PC-3 (cell line): Measurements from ENCODE around the gene SCD5. TPM values are rescaled to one million over a fixed set of nuclear protein-coding genes. Genes with fewer than 3 reads are reported as not detected.

Source experiments
- ATAC-seq: fragments of 200-7000 bp; cut with Tn5 transposase; 2 replicates; pipeline ENCODE4 v1.9.1; 2020; ENCODE audit warnings: mild to moderate bottlenecking, moderate library complexity
- BruUV-seq: library from RNA; stranded (reverse); fragments of 400-500 nt; replicated peaks from 2 replicates; lab custom pipeline; 2021; lab: Mats Ljungman, UMichigan
- CTCF ChIA-PET: fragments of 300-600 bp; sonication (Branson Sonifier 250); formaldehyde crosslinking; loops from one replicate; lab custom pipeline; 2022; ENCODE audit warnings: antibody characterized with exemption; lab: Charles Lee
- POLR2A ChIA-PET: fragments of 300-600 bp; sonication (Branson Sonifier 250); formaldehyde crosslinking; loops from one replicate; lab custom pipeline; 2022; ENCODE audit warnings: antibody characterized with exemption; ENCODE audit not compliant: unreplicated experiment; lab: Charles Lee
- DNase-seq: peaks from one replicate; pipeline ENCODE4 v3.0.0-alpha.2; 2015
- H2AFZ ChIP-seq: fragments of 300-600 bp; sonication (generic); 2 replicates; pipeline ENCODE4 v1.6.0; 2016; ENCODE audit warnings: antibody characterized with exemption, low read length
- H3F3A ChIP-seq: fragments of 300-600 bp; sonication (generic); one replicate; pipeline ENCODE4 v1.6.0; 2017; ENCODE audit warnings: antibody characterized with exemption, low read length, control low read depth, mild to moderate bottlenecking; ENCODE audit not compliant: unreplicated experiment
- H3K27ac ChIP-seq: fragments of 300-600 bp; sonication (generic); 2 replicates; pipeline ENCODE4 v1.5.1; 2016; ENCODE audit warnings: mild to moderate bottlenecking, low read length
- H3K27me3 ChIP-seq: fragments of 300-600 bp; sonication (generic); 2 replicates; pipeline ENCODE4 v1.6.1; 2016; ENCODE audit warnings: low read length, mixed read lengths
- H3K36me3 ChIP-seq: fragments of 300-600 bp; sonication (generic); 2 replicates; pipeline ENCODE4 v1.6.1; 2016; ENCODE audit warnings: low read depth, mixed run types, low read length, mixed read lengths
- H3K4me1 ChIP-seq: fragments of 300-600 bp; sonication (generic); 2 replicates; pipeline ENCODE4 v1.5.1; 2016; ENCODE audit warnings: low read length; ENCODE audit not compliant: insufficient read depth
- H3K4me2 ChIP-seq: fragments of 300-600 bp; sonication (generic); 2 replicates; pipeline ENCODE4 v1.6.0; 2016; ENCODE audit warnings: low read length
- H3K4me3 ChIP-seq: fragments of 300-600 bp; sonication (generic); 2 replicates; pipeline ENCODE4 v1.5.1; 2016; ENCODE audit warnings: mild to moderate bottlenecking, low read length, mixed read lengths
- H3K79me2 ChIP-seq: fragments of 300-600 bp; sonication (generic); 2 replicates; pipeline ENCODE4 v1.6.1; 2017; ENCODE audit warnings: low read length, mixed read lengths
- H3K9ac ChIP-seq: fragments of 300-600 bp; sonication (generic); 2 replicates; pipeline ENCODE4 v1.6.0; 2016; ENCODE audit warnings: mild to moderate bottlenecking, low read length
- H3K9me2 ChIP-seq: fragments of 300-600 bp; sonication (generic); replicated peaks from 2 replicates; pipeline ENCODE4 v1.6.1; 2016; ENCODE audit warnings: mixed run types, low read length, mixed read lengths
- H3K9me3 ChIP-seq: fragments of 300-600 bp; sonication (generic); 2 replicates; pipeline ENCODE4 v1.6.1; 2016; ENCODE audit warnings: low read length, mixed read lengths
- H4K20me1 ChIP-seq: fragments of 300-600 bp; sonication (generic); 2 replicates; pipeline ENCODE4 v1.6.1; 2016; ENCODE audit warnings: low read length, mixed read lengths
- EZH2 ChIP-seq: fragments of 300-600 bp; sonication (generic); IDR thresholded peaks from one replicate; pipeline ENCODE4 v1.6.1; 2017; ENCODE audit warnings: antibody characterized with exemption, mild to moderate bottlenecking, low read length; ENCODE audit not compliant: unreplicated experiment
- EZH2phosphoT487 ChIP-seq: fragments of 300-600 bp; sonication (generic); IDR thresholded peaks from 2 replicates; pipeline ENCODE4 v1.6.1; 2018; ENCODE audit warnings: mild to moderate bottlenecking, antibody characterized with exemption, low read length, borderline replicate concordance
- intact Hi-C: fragments of 100-400 bp; cut with micrococcal nuclease; formaldehyde crosslinking; loops from 2 replicates; pipeline ENCODE4 v1.9.0; 2023
- total RNA-seq: library from RNA; depleted of rRNA; stranded (reverse); fragments of >200 nt; gene quantifications from 2 replicates; pipeline ENCODE4 v1.2.3, GENCODE V29; 2014
- TF ChIP-seq, protein P1 (sequence below): fragments of 300-600 bp; sonication (generic); conservative IDR thresholded peaks from 2 replicates; pipeline ENCODE4 v1.5.1; 2017; ENCODE audit warnings: antibody characterized with exemption, low read depth, mild to moderate bottlenecking, low read length

Gene SCD5
- total RNA-seq, 1 experiment from 2014 or later, result 3.8 TPM

DNA sequence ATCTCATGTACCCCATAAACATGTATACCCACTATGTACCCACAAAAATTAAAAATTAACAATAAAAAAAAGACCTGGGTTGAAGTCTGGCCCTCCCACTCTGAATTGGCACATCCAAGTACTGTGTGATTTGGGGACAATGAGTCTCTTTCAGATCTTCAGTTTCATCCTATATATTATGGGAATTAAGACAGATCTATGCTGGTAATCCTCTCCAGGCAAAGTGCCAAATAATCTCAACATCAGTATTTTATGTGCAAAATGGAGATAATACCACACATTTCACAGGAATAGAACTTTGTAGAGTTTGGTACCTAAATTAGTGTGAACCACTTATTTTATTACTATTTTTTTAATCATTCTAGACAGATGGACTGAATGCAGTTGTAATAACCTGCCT, 11.0 kb upstream of the SCD5 start:
- no peaks in the 10 kb centered on the region for H3K36me3 ChIP-seq
- no peaks in the 10 kb centered on the region for H3K27me3 ChIP-seq
- H2AFZ ChIP-seq, result no peak overlapping the region
- no peaks in the 10 kb centered on the region for H3K4me1 ChIP-seq
- no peaks in the 10 kb centered on the region for H3K79me2 ChIP-seq
- H4K20me1 ChIP-seq, result no peaks in the 10 kb centered on the region
- H3F3A ChIP-seq, result no peaks in the 10 kb centered on the region
- ATAC-seq (no peak), DNase-seq (no peak)
- no peaks in the 10 kb centered on the region for H3K9me2 ChIP-seq
- no peak overlapping the region for H3K4me2 ChIP-seq
- no peak for TF ChIP-seq EZH2
- TF ChIP-seq EZH2phosphoT487, result no peak
- TF ChIP-seq, protein P1, sequence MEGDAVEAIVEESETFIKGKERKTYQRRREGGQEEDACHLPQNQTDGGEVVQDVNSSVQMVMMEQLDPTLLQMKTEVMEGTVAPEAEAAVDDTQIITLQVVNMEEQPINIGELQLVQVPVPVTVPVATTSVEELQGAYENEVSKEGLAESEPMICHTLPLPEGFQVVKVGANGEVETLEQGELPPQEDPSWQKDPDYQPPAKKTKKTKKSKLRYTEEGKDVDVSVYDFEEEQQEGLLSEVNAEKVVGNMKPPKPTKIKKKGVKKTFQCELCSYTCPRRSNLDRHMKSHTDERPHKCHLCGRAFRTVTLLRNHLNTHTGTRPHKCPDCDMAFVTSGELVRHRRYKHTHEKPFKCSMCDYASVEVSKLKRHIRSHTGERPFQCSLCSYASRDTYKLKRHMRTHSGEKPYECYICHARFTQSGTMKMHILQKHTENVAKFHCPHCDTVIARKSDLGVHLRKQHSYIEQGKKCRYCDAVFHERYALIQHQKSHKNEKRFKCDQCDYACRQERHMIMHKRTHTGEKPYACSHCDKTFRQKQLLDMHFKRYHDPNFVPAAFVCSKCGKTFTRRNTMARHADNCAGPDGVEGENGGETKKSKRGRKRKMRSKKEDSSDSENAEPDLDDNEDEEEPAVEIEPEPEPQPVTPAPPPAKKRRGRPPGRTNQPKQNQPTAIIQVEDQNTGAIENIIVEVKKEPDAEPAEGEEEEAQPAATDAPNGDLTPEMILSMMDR, result no peak
- intact Hi-C loops, result no loop called here
- BruUV-seq, result no TSS peak
- H3K4me3 ChIP-seq, result no peak overlapping the region
- CTCF ChIA-PET, result no interaction called here
- POLR2A ChIA-PET, result no interaction called here
- H3K9me3 ChIP-seq, result no peaks in the 10 kb centered on the region
- no peak overlapping the region for H3K9ac ChIP-seq
- H3K27ac ChIP-seq, result no peak overlapping the region

DNA sequence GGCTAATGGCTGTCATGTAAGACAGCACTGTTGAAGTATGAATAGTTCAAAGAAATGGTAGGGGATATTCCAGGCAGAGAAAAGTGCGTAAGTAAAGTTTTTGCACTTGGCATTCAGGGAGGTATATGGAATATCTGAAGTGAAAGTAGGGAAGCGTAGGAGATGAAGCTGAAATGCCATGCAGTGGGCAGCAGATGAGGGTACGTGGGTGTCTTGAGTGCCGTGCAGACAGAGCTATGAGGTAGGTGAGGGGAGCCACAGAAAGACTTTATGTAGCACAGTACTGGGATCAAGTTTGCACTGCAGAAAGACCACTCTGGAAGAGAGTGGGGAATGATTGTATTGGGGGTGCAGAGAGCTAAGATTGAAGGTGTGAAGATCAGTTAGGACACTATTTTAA, 5.2 kb upstream of the SCD5 start:
- no peak for ATAC-seq
- Histone ChIP-seq H3F3A (no peaks in the 10 kb centered on the region), H3K9ac (no peak overlapping the region), H3K4me3 (no peak overlapping the region), H3K4me1 (0 out of 2 replicates have a peak, but pooled peaks cover 3% of the 10 kb centered on the region), H3K27ac (no peak overlapping the region), H3K4me2 (no peak overlapping the region), H4K20me1 (no peaks in the 10 kb centered on the region), H3K36me3 (no peaks in the 10 kb centered on the region), H3K9me3 (no peaks in the 10 kb centered on the region), H3K79me2 (no peaks in the 10 kb centered on the region), H3K9me2 (no peaks in the 10 kb centered on the region), H3K27me3 (peaks cover 6% of the 10 kb centered on the region), H2AFZ (no peak overlapping the region)
- ChIA-PET CTCF (interaction anchor here (0.6 kb wide), 1 partner anchor 341 kb away, joined by 3 read pairs; no protein-coding TSS in a partner anchor), POLR2A (no interaction called here)
- no peak for DNase-seq
- no TSS peak for BruUV-seq
- TF ChIP-seq EZH2phosphoT487, result no peak
- no peak for TF ChIP-seq EZH2
- TF ChIP-seq, protein P1, result no peak
- intact Hi-C loops, result loop anchor here (2.0 kb wide), 2 partner anchors 83 to 341 kb away; no protein-coding TSS in a partner anchor

DNA sequence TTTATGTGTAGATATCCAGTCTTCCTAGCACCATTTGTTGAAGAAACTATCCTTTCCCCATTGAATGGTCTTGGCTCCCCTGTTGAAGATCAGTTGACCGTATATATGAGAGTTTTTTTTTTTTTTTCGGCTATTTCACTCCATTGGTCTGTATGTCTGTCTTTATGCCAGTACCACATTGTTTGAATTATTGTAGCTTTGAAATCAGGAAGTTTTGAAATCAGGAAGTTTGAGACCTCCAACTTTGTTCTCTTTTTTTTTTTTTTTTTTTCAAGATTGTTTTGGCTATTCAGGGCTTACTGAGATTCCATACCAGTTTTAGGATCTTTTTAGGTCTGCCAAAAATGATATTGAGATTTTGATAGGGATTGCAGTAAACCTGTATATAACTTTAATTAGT, 4.3 kb upstream of the SCD5 start:
- Histone ChIP-seq H3K4me2 (no peak overlapping the region), H3K36me3 (no peaks in the 10 kb centered on the region), H3K9me3 (no peaks in the 10 kb centered on the region), H2AFZ (no peak overlapping the region), H3F3A (no peaks in the 10 kb centered on the region), H3K79me2 (no peaks in the 10 kb centered on the region), H3K4me1 (0 out of 2 replicates have a peak, but pooled peaks cover 3% of the 10 kb centered on the region), H3K9ac (no peak overlapping the region), H4K20me1 (no peaks in the 10 kb centered on the region), H3K9me2 (no peaks in the 10 kb centered on the region), H3K4me3 (no peak overlapping the region), H3K27me3 (peaks cover 6% of the 10 kb centered on the region), H3K27ac (no peak overlapping the region)
- ChIA-PET POLR2A (no interaction called here), CTCF (no interaction called here)
- no TSS peak for BruUV-seq
- TF ChIP-seq EZH2 (no peak), EZH2phosphoT487 (no peak)
- TF ChIP-seq, protein P1, result no peak
- intact Hi-C loops, result loop anchor here (2.0 kb wide), 2 partner anchors 82 to 340 kb away; no protein-coding TSS in a partner anchor
- DNase-seq (no peak), ATAC-seq (no peak)
